OCI-LY1 (cell line): ENCODE results near the gene C1orf159.

Experiments
- H2AFZ ChIP-seq: fragments of 200-600 bp; sonication (generic), shearing (Covaris generic); 2 replicates; pipeline ENCODE4 v1.6.0; 2014; ENCODE audit warnings: antibody characterized with exemption, mild to moderate bottlenecking, low read length
- H3F3A ChIP-seq: fragments of 200-600 bp; sonication (generic), shearing (Covaris generic); 2 replicates; pipeline ENCODE4 v1.6.0; 2014; ENCODE audit warnings: mild to moderate bottlenecking, antibody characterized with exemption, low read length, moderate library complexity; ENCODE audit not compliant: insufficient read depth
- H3K27ac ChIP-seq: fragments of 200-600 bp; sonication (generic); 2 replicates; pipeline ENCODE4 v1.5.1; 2014; ENCODE audit warnings: low read length, mixed run types, mild to moderate bottlenecking, low read depth; ENCODE audit not compliant: poor library complexity, severe bottlenecking
- H3K27me3 ChIP-seq: fragments of 200-600 bp; sonication (generic); 2 replicates; pipeline ENCODE4 v1.6.0; 2014; ENCODE audit warnings: antibody characterized with exemption, mild to moderate bottlenecking, low read length, moderate library complexity; ENCODE audit not compliant: insufficient read depth
- H3K36me3 ChIP-seq: fragments of 200-600 bp; sonication (generic); 2 replicates; pipeline ENCODE4 v1.6.1; 2014; ENCODE audit warnings: mild to moderate bottlenecking, antibody characterized with exemption, low read length, moderate library complexity, mixed read lengths; ENCODE audit not compliant: insufficient read depth
- H3K4me1 ChIP-seq: fragments of 200-600 bp; sonication (generic); 2 replicates; pipeline ENCODE4 v1.5.1; 2014; ENCODE audit warnings: mild to moderate bottlenecking, low read length, moderate library complexity; ENCODE audit not compliant: insufficient read depth, severe bottlenecking
- H3K4me2 ChIP-seq: fragments of 200-600 bp; sonication (generic), shearing (Covaris generic); 2 replicates; pipeline ENCODE4 v1.6.1; 2014; ENCODE audit warnings: low read length
- H3K4me3 ChIP-seq: fragments of 200-600 bp; sonication (generic); 2 replicates; pipeline ENCODE4 v1.5.1; 2014; ENCODE audit warnings: low read length, low read depth, mild to moderate bottlenecking, mixed read lengths; ENCODE audit not compliant: poor library complexity, severe bottlenecking
- H3K79me2 ChIP-seq: fragments of 200-600 bp; shearing (Covaris generic); 2 replicates; pipeline ENCODE4 v1.6.1; 2016; ENCODE audit warnings: mixed run types, low read length, mixed read lengths; ENCODE audit not compliant: insufficient read depth
- H3K9ac ChIP-seq: fragments of 200-600 bp; sonication (generic), shearing (Covaris generic); 2 replicates; pipeline ENCODE4 v1.6.1; 2014; ENCODE audit warnings: mild to moderate bottlenecking, low read length, mixed read lengths
- H3K9me2 ChIP-seq: fragments of 200-600 bp; sonication (generic), shearing (Covaris generic); 2 replicates; pipeline ENCODE4 v1.6.1; 2014; ENCODE audit warnings: low read depth, mild to moderate bottlenecking, low read length, mixed read lengths
- H3K9me3 ChIP-seq: fragments of 200-600 bp; shearing (Covaris generic); 2 replicates; pipeline ENCODE4 v1.6.1; 2014; ENCODE audit warnings: low read length, mixed read lengths
- H4K20me1 ChIP-seq: fragments of 200-600 bp; sonication (generic), shearing (Covaris generic); 2 replicates; pipeline ENCODE4 v1.6.0; 2016; ENCODE audit warnings: mild to moderate bottlenecking, low read length; ENCODE audit not compliant: insufficient read depth
- CTCF ChIP-seq: fragments of 200-600 bp; sonication (generic), shearing (Covaris generic); IDR thresholded peaks from 2 replicates; pipeline ENCODE4 v1.5.1; 2017; ENCODE audit warnings: mild to moderate bottlenecking, antibody characterized with exemption, low read length, moderate library complexity, mixed read lengths
- EZH2 ChIP-seq: fragments of 200-600 bp; sonication (generic), shearing (Covaris generic); IDR thresholded peaks from 2 replicates; pipeline ENCODE4 v1.8.0; 2017; ENCODE audit warnings: borderline replicate concordance, mixed run types, mild to moderate bottlenecking, antibody characterized with exemption, low read length, moderate library complexity, mixed read lengths

The C1orf159 gene

GRCh38 chr1:1115136-1115785 is 628 bp downstream of the C1orf159 start:
- TF ChIP-seq EZH2, result no peak
- TF ChIP-seq CTCF, result no peak
- Histone ChIP-seq H3K27ac (no peak overlapping the region), H3K4me2 (peak overlapping the region; percentile 50), H3K36me3 (peaks cover 21% of the 10 kb centered on the region), H3F3A (no peaks in the 10 kb centered on the region), H4K20me1 (no peaks in the 10 kb centered on the region), H3K9ac (peak overlapping the region; percentile 73), H3K79me2 (no peaks in the 10 kb centered on the region), H3K27me3 (peaks cover 10% of the 10 kb centered on the region; the same call in 1 of the 2 replicates), H3K4me3 (peak overlapping the region; percentile 86), H3K9me3 (0 out of 2 replicates have a peak, but pooled peaks cover 4% of the 10 kb centered on the region), H3K9me2 (no peaks in the 10 kb centered on the region), H2AFZ (no peak overlapping the region), H3K4me1 (peaks cover 11% of the 10 kb centered on the region)

DNA sequence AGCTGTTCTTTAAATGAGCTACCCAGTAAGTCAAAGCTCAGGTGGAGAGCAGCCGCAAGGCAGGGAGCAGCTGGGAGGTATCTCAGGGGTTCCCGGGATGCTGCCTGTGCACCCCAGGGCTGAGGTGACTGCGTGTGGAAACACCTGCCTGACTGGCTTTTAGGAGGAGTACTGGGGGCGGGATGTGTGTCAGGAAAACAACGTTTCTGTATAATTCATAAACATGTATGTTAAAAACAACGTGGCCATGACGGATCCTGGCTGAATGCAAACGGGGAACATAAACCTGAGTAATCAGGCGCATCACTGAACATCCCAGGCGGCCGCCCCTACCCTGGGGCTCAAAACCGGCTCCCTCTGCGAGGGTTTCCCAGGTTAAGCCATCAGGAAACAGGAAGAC is 1.5 kb downstream of the C1orf159 start:
- no peaks in the 10 kb centered on the region for H3K9me2 ChIP-seq
- H3K4me3 ChIP-seq, result peak overlapping the region; percentile 41
- H3K27ac ChIP-seq, result no peak overlapping the region
- peaks cover 11% of the 10 kb centered on the region for H3K4me1 ChIP-seq
- no peak overlapping the region for H2AFZ ChIP-seq
- H3K4me2 ChIP-seq, result no peak overlapping the region
- TF ChIP-seq CTCF, result no peak
- TF ChIP-seq EZH2, result no peak
- H3K36me3 ChIP-seq, result peaks cover 21% of the 10 kb centered on the region
- no peaks in the 10 kb centered on the region for H3F3A ChIP-seq
- no peaks in the 10 kb centered on the region for H4K20me1 ChIP-seq
- H3K9ac ChIP-seq, result no peak overlapping the region
- 0 out of 2 replicates have a peak, but pooled peaks cover 4% of the 10 kb centered on the region for H3K9me3 ChIP-seq
- H3K27me3 ChIP-seq, result peaks cover 10% of the 10 kb centered on the region; the same call in 1 of the 2 replicates
- no peaks in the 10 kb centered on the region for H3K79me2 ChIP-seq

DNA sequence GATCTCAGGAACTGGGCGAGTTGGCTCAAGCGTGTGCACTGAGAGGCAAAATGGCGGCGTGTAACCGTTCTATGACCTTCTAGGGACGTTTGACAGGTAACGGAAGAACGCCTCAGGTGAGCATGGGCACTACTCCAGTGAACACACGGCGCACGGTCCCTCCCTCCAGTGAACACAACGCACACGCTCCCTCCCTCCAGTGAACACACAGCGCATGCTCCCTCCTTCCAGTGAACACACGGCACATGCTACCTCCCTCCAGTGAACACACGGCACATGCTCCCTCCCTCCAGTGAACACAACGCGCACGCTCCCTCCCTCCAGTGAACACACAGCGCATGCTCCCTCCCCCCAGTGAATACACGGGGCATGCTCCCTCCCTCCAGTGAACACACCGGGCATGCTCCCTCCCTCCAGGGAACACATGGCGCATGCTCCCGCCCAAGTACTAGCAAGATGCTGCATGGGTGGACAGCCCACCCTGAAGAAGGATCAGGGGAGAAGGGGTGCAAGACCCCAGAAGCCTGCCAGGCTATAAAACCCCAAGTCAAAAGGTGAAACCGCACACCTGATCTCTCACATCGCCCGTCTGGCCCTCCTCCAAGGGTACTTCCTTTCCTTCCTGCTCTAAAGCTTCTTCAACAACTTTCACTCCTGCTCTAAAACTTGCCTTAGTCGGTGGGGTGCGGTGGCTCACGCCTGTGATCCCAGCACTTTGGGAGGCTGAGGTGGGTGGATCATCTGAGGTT is 3.5 kb downstream of the C1orf159 start:
- Histone ChIP-seq H3K4me1 (peaks cover 11% of the 10 kb centered on the region), H3F3A (no peaks in the 10 kb centered on the region), H3K4me2 (no peak overlapping the region), H3K27ac (no peak overlapping the region), H3K79me2 (no peaks in the 10 kb centered on the region), H3K27me3 (no peaks in the 10 kb centered on the region), H4K20me1 (no peaks in the 10 kb centered on the region), H3K4me3 (no peak overlapping the region), H2AFZ (no peak overlapping the region), H3K9ac (no peak overlapping the region), H3K9me3 (0 out of 2 replicates have a peak, but pooled peaks cover 4% of the 10 kb centered on the region), H3K36me3 (peaks cover 21% of the 10 kb centered on the region), H3K9me2 (no peaks in the 10 kb centered on the region)
- no peak for TF ChIP-seq CTCF
